Right renal cortex interstitium (tissue), 3 donors: ENCODE measurements around the gene MYRFL. TPM values are rescaled to one million over a fixed set of nuclear protein-coding genes. Genes with fewer than 3 reads are reported as not detected.

Experiments used
- DNase-seq, 3 donors: peaks; one replicate each; pipeline ENCODE4 v3.0.0-alpha.2; 2013; ENCODE audit warnings: low read depth in 3 of 3, low spot score in 2 of 3
- polyA plus RNA-seq, 3 donors: library from polyadenylated mRNA; unstranded; fragments of 120-200 nt; gene quantifications; one replicate each; pipeline ENCODE4 v1.2.1, GENCODE V29; 2013; ENCODE audit not compliant: insufficient read length in 3 of 3

MYRFL gene
- polyA plus RNA-seq, 3 donors = 1.1 to 1.9 (median 1.2) TPM

DNA sequence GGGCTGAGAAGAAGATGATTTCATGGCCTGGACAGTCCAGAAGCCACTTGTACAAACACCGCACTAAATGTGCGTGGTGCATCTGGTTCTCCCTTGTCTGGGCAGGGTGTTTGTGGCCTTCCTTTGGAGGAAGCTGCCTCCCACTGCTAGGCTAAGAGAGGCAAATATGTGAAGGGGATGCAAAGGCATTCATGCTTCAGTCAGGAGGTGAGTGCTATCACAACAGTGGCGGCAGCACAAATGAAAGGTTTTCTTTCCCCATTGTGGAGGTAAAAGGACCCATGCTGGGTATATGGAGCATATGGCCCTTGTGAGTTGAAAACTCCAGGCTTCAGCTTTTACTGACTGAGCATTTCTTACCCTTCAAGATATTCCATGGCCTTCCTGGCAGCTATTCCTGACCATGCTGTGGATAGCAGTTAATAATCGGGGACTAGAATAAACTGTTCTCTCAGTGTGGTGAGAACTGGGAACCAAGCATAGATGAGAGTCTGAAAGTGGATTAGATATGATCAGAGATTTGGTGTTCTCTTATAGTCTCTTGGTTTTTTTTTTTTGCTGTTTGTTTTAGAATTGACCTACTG is 69.9 kb downstream of the MYRFL start:
- no peak for DNase-seq

- no peak for DNase-seq
Measured at GRCh38 chr12:69896653-69897381, 71.8 kb downstream of the MYRFL start.

- no peak for DNase-seq
Measured at GRCh38 chr12:69897744-69898143, 72.7 kb downstream of the MYRFL start.

DNA sequence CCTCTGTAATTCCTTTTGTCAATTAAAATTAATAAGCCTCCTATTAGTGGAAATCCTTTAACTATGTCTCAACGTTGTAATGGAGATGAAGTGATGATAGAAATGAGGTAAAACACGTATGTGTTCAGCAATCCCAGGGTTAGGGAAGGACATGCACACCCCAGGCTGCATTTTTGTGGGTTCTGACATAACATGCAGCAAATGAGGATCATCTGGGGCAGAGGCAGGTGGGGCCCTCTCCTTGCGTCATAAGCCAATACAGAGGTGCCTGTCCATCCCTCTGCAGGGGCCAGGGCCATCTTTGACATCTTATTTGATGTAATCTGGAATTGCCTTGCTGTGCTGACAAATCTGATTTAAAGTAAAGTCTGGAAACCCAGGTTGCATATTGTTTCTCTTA is 73.2 kb downstream of the MYRFL start:
- DNase-seq = no peak

GRCh38 chr12:69900720-69901131 is 75.7 kb downstream of the MYRFL start:
- DNase-seq = peak in 2 of 3 donors; percentile 59 to 69

GRCh38 chr12:69901221-69901905 is 76.3 kb downstream of the MYRFL start:
- DNase-seq = no peak

- DNase-seq = no peak
Measured at GRCh38 chr12:69903548-69903947, 78.5 kb downstream of the MYRFL start.

DNA sequence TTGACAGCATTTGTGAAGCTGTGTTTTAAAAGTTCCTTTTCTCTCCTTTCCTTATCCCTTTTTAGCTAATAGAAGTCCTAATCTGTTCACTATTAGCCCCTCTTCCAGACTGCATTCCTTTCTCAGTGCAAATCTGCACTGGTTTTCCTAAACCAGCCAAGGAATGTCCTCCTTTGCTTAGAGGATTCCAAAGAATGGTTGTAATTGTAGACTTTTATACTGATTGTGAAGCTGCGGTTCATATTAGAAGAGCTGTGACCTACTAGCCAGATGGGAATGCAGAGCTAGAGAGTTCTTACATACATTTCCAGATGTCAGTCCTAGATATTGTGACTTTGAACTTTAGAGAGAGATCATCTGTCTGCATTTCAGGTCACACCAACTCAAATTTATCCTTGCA is 79.8 kb downstream of the MYRFL start:
- no peak for DNase-seq

GRCh38 chr12:69905801-69906200 is 80.8 kb downstream of the MYRFL start:
- DNase-seq = no peak

DNA sequence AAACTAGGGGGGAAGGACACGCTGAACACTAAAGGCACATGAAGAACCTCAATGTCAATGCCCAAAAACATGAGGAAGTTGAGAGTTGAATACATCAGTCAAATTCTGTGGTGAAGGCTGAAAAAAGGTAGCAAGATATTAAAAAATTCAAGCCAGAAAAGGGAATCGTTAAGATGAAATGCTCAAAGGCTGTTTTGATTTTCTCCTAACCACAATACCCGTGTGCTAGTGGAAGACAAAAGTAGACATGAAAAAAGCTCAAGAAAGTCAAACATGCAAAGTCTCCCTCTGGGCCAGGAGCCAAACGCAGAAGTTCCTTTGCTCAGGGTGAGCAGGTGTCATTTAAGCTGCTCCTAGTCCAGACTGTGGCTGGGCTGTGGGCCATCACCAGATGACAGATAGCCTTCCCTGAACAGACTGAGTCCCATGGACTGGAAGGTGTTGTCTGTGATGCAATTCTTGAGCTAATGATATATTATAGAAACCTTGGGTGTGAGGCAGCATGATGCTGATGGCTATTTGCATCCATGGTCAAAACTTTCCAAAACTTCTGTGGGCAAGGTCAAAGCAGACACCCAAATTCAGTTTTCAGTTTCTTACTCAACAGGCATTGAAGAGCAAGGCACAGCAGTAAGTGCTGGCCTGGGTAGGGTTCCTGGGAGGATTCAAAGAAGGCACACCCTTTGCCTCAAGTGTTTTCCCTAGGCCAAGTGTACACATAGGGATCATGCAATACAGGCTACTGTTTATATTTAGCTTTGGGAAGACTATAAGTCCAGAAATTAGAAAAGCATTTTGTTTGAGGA is 81.6 kb downstream of the MYRFL start:
- no peak for DNase-seq

DNA sequence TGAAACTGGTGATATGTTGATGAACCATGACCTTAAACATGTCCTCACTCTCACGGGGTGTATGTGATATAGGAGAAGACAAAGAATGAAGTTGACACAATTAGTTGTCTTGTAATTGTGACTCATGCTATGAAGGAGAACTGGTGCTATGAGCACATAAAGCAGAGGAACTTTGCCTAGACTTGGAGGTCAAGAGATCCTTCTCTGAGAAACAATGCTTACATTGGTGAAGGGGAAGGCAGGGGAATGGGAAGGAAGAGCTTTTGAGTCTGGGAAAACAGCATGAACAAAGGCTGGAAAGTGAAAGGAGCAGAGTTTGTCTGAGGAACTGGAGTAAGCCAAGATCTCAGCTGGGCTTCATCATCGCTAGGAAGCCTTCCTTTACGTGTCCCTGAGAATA is 83.2 kb downstream of the MYRFL start:
- DNase-seq = no peak

GRCh38 chr12:69910694-69911093 is 85.7 kb downstream of the MYRFL start:
- DNase-seq = no peak

DNA sequence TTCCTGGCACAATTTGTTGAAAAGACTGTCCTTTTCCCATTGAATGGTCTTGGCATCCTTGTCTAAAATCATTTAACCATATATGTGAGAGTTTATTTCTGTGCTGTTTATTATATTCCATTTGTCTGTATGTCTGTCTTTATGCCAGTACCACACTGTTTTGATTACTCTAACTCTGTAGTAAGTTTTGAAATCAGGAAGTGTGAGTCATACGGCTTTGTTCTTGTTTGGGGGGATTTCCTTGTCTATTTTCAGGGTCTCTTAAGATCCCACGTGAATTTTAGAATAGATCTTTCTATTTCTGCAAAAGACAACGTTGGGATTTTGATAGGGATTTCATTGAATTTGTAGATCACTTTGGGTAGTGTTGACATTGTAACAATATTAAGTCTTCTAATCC is 88.5 kb downstream of the MYRFL start:
- no peak for DNase-seq

- DNase-seq = no peak
Measured at GRCh38 chr12:69915964-69916363, 90.9 kb downstream of the MYRFL start.

DNA sequence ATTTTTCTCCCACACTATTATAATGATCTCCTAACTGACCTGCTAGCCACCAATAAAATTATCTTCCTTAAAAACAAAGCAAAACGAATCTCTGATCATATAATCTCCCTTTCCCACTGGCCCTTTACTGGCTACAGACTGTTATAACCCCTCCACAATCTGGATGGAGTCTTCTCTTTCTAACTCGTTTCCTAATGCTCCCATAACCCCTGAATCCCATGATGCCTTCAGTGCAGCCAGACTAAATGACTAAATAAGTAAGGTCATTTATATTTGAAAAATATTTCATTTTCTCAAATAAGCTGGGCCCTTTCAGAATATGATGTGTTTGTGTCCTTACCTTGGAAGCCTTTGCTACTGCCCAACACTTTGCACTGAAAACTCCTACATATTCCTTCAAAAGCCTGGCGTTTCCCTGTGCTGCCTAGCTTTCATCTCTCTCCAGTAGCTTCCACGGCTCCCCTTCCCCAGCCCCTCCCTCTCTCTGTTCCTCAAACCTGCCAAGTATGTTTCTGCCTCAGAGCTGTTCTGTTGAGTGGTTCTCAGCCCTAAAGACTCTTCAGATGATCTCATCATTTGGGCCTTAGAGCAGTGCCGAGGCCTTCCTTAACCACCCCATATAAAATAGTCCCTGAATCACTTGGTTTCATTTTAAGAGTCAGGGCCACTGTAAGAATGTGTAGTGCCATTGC is 91.7 kb downstream of the MYRFL start:
- no peak for DNase-seq

DNA sequence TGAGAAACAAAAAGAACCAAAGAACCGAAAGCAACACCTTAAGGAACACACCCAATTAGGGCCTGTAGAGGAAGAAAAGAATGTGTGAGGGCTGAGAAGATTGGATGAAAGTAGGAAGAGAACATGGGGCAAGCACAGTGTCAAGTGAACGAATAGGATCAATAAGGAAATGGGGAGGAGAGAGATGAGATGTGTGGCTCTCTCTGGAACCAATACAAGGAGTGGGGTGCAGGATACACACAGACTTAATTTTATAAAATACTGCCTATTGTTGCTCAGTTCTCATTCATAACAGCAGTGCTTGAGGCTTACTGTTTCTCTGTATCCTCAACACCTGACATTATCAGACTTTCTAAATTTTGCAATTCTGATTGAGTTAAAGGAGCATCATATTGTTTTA is 93.3 kb downstream of the MYRFL start:
- DNase-seq = no peak

DNA sequence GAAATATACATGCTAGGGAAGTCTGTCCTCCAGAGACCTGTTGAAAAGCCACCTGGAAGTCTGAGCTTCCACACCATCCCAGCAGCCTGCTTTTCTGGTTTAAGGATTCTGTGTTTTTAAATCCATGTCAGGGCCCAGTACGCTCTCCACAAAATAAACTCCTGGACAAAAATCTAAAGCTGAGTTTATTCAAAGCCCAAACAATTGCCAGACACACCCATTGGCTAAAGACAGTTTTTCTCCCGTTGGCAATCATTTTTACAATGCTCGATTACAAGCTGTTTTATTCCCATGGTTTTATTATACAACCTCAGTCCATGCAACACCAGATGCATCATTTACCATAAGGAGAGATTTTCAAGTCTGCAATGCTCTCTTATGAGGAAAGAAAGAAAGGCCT is 94.5 kb downstream of the MYRFL start:
- no peak for DNase-seq

GRCh38 chr12:69921831-69922230 is 96.8 kb downstream of the MYRFL start:
- no peak for DNase-seq

DNA sequence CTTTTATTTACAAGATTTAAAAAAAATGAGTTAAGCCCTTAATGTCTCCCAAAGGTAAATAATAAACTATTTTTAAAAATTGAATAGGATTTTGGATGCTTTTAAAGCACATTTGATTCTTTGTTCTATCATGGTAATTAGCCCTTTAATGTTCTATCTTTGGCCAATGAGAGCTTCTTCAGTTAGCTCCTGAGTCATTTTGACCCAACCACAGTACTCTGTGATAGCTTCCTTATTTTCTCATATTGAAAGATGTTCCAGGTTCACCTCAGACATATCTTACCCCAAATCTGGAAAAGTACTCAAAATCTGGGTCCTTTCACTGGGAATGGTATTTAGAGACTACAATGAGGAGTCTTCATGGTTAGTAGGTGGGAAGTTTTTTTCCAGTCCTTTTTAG is 98.0 kb downstream of the MYRFL start:
- DNase-seq = no peak

- no peak for DNase-seq
Measured at GRCh38 chr12:69925291-69925690, 100.3 kb downstream of the MYRFL start.

GRCh38 chr12:69927164-69927563 is 102.1 kb downstream of the MYRFL start:
- DNase-seq = no peak
